ENCODE results near the gene TRHDE.

The TRHDE gene

DNA sequence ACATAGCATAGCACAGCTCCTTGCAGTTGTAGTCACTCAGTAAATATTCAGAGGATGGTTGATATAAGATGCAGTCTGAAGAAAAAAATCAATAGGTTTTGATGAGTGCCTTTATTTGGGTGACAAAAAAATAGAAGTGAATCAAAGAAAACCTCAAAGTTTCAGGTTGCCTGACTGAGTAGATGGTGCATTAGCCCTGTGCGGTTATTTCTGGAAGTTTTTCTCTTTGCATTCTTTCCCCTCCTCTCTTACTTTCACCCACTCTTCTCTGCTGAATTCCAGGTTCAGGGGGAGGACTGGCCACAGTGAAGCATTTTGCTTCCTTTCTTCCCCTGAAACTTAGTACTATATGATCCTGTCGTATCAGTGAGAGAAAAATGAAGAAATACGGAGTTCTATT is 28.6 kb downstream of the TRHDE start:
- H3K36me3 ChIP-seq: no peaks in the 10 kb centered on the region
- no peaks in the 10 kb centered on the region for H3K27me3 ChIP-seq (ENCODE audit: insufficient read depth, low read depth, severe bottlenecking)
- H3K9me3 ChIP-seq (ENCODE audit: severe bottlenecking): no peaks in the 10 kb centered on the region
- no peak for DNase-seq
- H3K4me3 ChIP-seq (ENCODE audit: low read depth, low read length): no peak overlapping the region
- no peak overlapping the region for H3K27ac ChIP-seq
- TF ChIP-seq, protein P1, sequence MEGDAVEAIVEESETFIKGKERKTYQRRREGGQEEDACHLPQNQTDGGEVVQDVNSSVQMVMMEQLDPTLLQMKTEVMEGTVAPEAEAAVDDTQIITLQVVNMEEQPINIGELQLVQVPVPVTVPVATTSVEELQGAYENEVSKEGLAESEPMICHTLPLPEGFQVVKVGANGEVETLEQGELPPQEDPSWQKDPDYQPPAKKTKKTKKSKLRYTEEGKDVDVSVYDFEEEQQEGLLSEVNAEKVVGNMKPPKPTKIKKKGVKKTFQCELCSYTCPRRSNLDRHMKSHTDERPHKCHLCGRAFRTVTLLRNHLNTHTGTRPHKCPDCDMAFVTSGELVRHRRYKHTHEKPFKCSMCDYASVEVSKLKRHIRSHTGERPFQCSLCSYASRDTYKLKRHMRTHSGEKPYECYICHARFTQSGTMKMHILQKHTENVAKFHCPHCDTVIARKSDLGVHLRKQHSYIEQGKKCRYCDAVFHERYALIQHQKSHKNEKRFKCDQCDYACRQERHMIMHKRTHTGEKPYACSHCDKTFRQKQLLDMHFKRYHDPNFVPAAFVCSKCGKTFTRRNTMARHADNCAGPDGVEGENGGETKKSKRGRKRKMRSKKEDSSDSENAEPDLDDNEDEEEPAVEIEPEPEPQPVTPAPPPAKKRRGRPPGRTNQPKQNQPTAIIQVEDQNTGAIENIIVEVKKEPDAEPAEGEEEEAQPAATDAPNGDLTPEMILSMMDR (IDR thresholded peaks at IDR 0.05; ENCODE audit: low read depth, low read length): no peak

DNA sequence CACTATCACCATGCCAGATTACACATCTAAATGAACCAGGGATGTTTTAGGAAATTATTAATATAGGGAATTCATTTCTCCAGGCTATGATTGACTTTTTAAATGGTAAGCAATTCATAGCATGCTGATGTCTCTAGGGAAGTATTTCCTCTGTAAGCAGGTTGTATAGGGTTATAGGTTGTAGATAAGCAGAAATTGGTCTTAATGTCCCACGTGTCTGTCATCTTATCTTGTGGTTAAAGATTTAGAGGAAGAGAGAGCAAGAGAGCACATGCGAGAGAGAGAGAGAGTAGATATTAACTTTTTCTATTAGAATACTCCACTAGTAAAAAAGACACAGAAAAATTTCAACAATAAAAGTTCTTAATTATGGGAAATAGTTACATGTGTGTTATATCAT is 32.6 kb downstream of the TRHDE start:
- Histone ChIP-seq H3K27ac (no peak overlapping the region), H3K9me3 (ENCODE audit: severe bottlenecking) (no peaks in the 10 kb centered on the region), H3K4me3 (ENCODE audit: low read depth, low read length) (no peak overlapping the region), H3K36me3 (no peaks in the 10 kb centered on the region), H3K27me3 (ENCODE audit: insufficient read depth, low read depth, severe bottlenecking) (no peaks in the 10 kb centered on the region)
- DNase-seq: no peak
- TF ChIP-seq, protein P1 (IDR thresholded peaks at IDR 0.05; ENCODE audit: low read depth, low read length): no peak

DNA sequence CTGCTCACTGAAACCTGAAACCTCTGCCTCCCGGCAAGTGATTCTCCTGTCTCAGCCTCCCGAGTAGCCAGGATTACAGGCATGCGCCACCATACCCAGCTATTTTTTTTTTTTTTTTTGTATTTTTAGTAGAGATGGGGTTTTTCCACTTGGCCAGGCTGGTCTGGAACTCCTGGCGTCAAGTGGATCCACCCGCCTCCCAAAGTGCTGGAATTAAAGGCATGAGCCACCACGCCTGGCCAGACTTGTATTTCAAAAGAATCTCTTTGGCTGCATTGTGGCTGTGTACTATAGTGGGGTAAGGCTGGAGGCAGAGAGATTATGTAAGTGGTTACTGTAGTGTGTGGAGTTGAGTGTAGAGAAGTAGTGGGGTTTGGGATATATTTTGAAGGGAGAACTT is 35.1 kb downstream of the TRHDE start:
- H3K27me3 ChIP-seq (ENCODE audit: insufficient read depth, low read depth, severe bottlenecking): no peaks in the 10 kb centered on the region
- TF ChIP-seq, protein P1 (IDR thresholded peaks at IDR 0.05; ENCODE audit: low read depth, low read length): no peak
- H3K4me3 ChIP-seq (ENCODE audit: low read depth, low read length): no peak overlapping the region
- no peaks in the 10 kb centered on the region for H3K36me3 ChIP-seq
- no peak for DNase-seq
- no peak overlapping the region for H3K27ac ChIP-seq
- H3K9me3 ChIP-seq (ENCODE audit: severe bottlenecking): no peaks in the 10 kb centered on the region

DNA sequence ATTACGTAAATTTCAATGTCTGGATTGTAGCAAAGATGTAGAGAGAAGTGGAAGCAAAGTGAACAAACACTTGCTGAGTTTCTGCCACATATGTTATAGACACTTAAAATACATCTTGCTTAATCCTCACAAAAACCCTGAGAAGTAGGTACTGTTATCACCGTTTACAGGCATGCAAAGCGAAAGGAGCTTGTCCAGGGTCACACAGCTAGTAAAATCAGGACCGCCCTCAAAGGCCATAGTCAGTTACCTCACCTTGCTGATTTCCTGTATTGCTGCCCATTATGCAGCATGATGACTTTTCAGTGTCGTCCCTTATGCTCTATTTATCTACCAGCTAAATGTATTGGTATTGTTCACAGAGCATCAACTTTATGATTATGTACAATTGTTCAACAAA is 39.8 kb downstream of the TRHDE start:
- H3K27me3 ChIP-seq (ENCODE audit: insufficient read depth, low read depth, severe bottlenecking): no peaks in the 10 kb centered on the region
- H3K4me3 ChIP-seq (ENCODE audit: low read depth, low read length): no peak overlapping the region
- H3K9me3 ChIP-seq (ENCODE audit: severe bottlenecking): no peaks in the 10 kb centered on the region
- DNase-seq: no peak
- no peak overlapping the region for H3K27ac ChIP-seq
- TF ChIP-seq, protein P1 (IDR thresholded peaks at IDR 0.05; ENCODE audit: low read depth, low read length): no peak
- no peaks in the 10 kb centered on the region for H3K36me3 ChIP-seq

DNA sequence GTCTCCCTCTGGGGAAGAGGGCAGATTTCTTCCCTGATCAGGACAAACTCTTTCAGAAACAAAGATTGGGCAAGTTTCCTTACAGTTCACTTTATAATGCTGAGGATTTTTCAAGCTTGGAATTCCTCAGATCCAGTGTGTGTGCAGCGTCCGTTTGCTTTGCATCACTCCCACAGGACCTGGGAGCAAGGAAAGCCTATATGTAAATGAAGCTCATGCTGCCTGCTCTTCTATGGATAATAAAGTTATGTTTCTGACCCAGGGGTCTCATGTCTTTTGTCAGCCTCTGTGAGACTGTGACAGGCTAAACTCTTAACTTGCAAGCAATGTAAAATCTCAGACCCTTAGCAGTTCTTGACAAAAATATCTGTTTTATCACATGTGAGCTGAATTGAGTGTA is 41.6 kb downstream of the TRHDE start:
- Histone ChIP-seq H3K9me3 (ENCODE audit: severe bottlenecking) (no peaks in the 10 kb centered on the region), H3K4me3 (ENCODE audit: low read depth, low read length) (no peak overlapping the region), H3K36me3 (no peaks in the 10 kb centered on the region), H3K27ac (no peak overlapping the region), H3K27me3 (ENCODE audit: insufficient read depth, low read depth, severe bottlenecking) (no peaks in the 10 kb centered on the region)
- DNase-seq: no peak
- TF ChIP-seq, protein P1 (IDR thresholded peaks at IDR 0.05; ENCODE audit: low read depth, low read length): no peak

DNA sequence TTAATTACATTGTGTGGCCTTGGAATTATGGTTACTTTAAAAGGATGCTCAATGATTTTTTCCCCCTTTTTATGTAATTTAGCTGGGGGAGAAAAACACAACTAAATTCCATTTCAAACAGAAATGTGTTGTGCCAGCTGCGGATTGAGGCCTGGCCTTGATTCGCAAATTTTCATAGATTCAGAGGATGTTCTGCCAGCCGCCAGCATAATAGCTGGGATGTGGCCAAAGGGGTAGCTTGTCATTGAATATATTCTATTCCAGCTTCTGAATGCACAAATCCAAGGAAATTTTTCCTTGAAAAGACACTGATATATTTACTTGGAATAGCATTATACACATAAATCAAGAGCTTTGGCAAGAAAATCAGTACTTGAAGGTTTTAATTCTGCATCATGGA is 43.7 kb downstream of the TRHDE start:
- H3K36me3 ChIP-seq: no peaks in the 10 kb centered on the region
- H3K27me3 ChIP-seq (ENCODE audit: insufficient read depth, low read depth, severe bottlenecking): no peaks in the 10 kb centered on the region
- TF ChIP-seq, protein P1 (IDR thresholded peaks at IDR 0.05; ENCODE audit: low read depth, low read length): no peak
- DNase-seq: no peak
- H3K27ac ChIP-seq: no peak overlapping the region
- H3K9me3 ChIP-seq (ENCODE audit: severe bottlenecking): no peaks in the 10 kb centered on the region
- no peak overlapping the region for H3K4me3 ChIP-seq (ENCODE audit: low read depth, low read length)

All from WERI-Rb-1 (cell line).